Naive thymus-derived CD4-positive, alpha-beta T cell (primary cell): ENCODE data around the gene ZKSCAN8. TPM values are rescaled to one million over a fixed set of nuclear protein-coding genes. Genes with fewer than 3 reads are reported as not detected.

ENCODE experiments used
- ATAC-seq: fragments of 150-1000 bp; cut with Tn5 transposase; 2 replicates; pipeline ENCODE4 v1.10.0; 2021; ENCODE audit warnings: mild to moderate bottlenecking, moderate library complexity
- CTCF ChIA-PET: fragments of 350-600 bp; sonication (Branson Sonifier 250); formaldehyde crosslinking; loops from one replicate; lab custom pipeline; 2021; ENCODE audit warnings: antibody characterized with exemption; lab: Charles Lee
- POLR2A ChIA-PET: fragments of 350-600 bp; sonication (Branson Sonifier 250); formaldehyde crosslinking; loops from one replicate; lab custom pipeline; 2021; ENCODE audit warnings: antibody characterized with exemption, inconsistent platforms; lab: Charles Lee
- DNase-seq, 9 donors: peaks; one replicate each; pipeline versions ENCODE4 v3.0.0 to v3.0.0-alpha.2; 2020 to 2022; ENCODE audit warnings: mixed read lengths in 1 of 9
- H3K27ac ChIP-seq: one replicate; pipeline ENCODE4 v1.7.0; 2013; ENCODE audit warnings: mild to moderate bottlenecking, low read depth, low read length, moderate library complexity
- H3K27me3 ChIP-seq, 2 donors: one replicate each; pipeline ENCODE4 v1.7.0; 2013; ENCODE audit warnings: low read length in 2 of 2, mild to moderate bottlenecking in 2 of 2, moderate library complexity in 2 of 2; ENCODE audit not compliant: control insufficient read depth in 2 of 2, insufficient read depth in 2 of 2
- H3K36me3 ChIP-seq, 3 experiments: 1 replicate in 2 of 3; 2 replicates in 1 of 3; pipeline ENCODE4 v1.7.0; 2013; ENCODE audit warnings: low read length in 3 of 3, mild to moderate bottlenecking in 3 of 3, moderate library complexity in 1 of 3; ENCODE audit not compliant: insufficient read depth in 3 of 3, control insufficient read depth in 2 of 3
- H3K4me1 ChIP-seq, 2 donors: one replicate each; pipeline ENCODE4 v1.7.0; 2013; ENCODE audit warnings: low read length in 2 of 2, mild to moderate bottlenecking in 2 of 2, moderate library complexity in 1 of 2; ENCODE audit not compliant: control insufficient read depth in 2 of 2, insufficient read depth in 2 of 2
- H3K4me3 ChIP-seq: 2 replicates; pipeline ENCODE4 v1.7.0; 2013; ENCODE audit warnings: mild to moderate bottlenecking, low read length
- H3K9me3 ChIP-seq, 3 experiments: 1 replicate in 2 of 3; 2 replicates in 1 of 3; pipeline ENCODE4 v1.7.0; 2013; ENCODE audit warnings: low read length in 3 of 3; ENCODE audit not compliant: control insufficient read depth in 2 of 3
- H3K27ac Mint-ChIP-seq, 9 donors: one replicate each; pipeline ENCODE4 v1.8.0; 2020 to 2022; ENCODE audit warnings: mixed read lengths in 9 of 9, mild to moderate bottlenecking in 8 of 9, moderate library complexity in 5 of 9, inconsistent platforms in 2 of 9
- H3K27me3 Mint-ChIP-seq, 5 donors: one replicate each; pipeline ENCODE4 v1.8.0; 2021 to 2022; ENCODE audit warnings: mixed read lengths in 5 of 5, mild to moderate bottlenecking in 1 of 5
- H3K36me3 Mint-ChIP-seq, 5 donors: one replicate each; pipeline ENCODE4 v1.8.0; 2020 to 2022; ENCODE audit warnings: mixed read lengths in 5 of 5, mild to moderate bottlenecking in 3 of 5, inconsistent platforms in 1 of 5
- H3K4me1 Mint-ChIP-seq, 7 donors: one replicate each; pipeline ENCODE4 v1.8.0; 2020 to 2022; ENCODE audit warnings: mixed read lengths in 7 of 7, mild to moderate bottlenecking in 3 of 7, inconsistent platforms in 1 of 7
- H3K4me3 Mint-ChIP-seq, 10 donors: one replicate each; pipeline ENCODE4 v1.8.0; 2020 to 2022; ENCODE audit warnings: mild to moderate bottlenecking in 10 of 10, mixed read lengths in 10 of 10, moderate library complexity in 6 of 10, inconsistent platforms in 2 of 10
- H3K9me3 Mint-ChIP-seq, 11 donors: one replicate each; pipeline ENCODE4 v1.8.0; 2020 to 2022; ENCODE audit warnings: mixed read lengths in 11 of 11, mild to moderate bottlenecking in 4 of 11, inconsistent platforms in 1 of 11, moderate library complexity in 1 of 11
- intact Hi-C, 2 donors: fragments of 100-400 bp; cut with micrococcal nuclease; formaldehyde crosslinking; loops; one replicate each; pipeline ENCODE4 v1.15.1; 2023
- polyA plus RNA-seq, 2 donors: library from polyadenylated mRNA; unstranded; fragments of 300-500 nt; fragmentation: Illumina TruSeq; gene quantifications; one replicate each; pipeline ENCODE4 v1.2.3, GENCODE V29; 2021
- total RNA-seq, 6 experiments: library from RNA in 5 of 6; stranded (reverse) in 5 of 6; gene quantifications; 1 replicate in 5 of 6; 2 replicates in 1 of 6; pipeline ENCODE4 v1.2.3 and lab custom pipeline; 2021 to 2026

ZKSCAN8 gene
- total and polyA plus RNA-seq, 7 experiments from 2014 or later, result 0.52 to 46.7 (median 25.0) TPM

DNA sequence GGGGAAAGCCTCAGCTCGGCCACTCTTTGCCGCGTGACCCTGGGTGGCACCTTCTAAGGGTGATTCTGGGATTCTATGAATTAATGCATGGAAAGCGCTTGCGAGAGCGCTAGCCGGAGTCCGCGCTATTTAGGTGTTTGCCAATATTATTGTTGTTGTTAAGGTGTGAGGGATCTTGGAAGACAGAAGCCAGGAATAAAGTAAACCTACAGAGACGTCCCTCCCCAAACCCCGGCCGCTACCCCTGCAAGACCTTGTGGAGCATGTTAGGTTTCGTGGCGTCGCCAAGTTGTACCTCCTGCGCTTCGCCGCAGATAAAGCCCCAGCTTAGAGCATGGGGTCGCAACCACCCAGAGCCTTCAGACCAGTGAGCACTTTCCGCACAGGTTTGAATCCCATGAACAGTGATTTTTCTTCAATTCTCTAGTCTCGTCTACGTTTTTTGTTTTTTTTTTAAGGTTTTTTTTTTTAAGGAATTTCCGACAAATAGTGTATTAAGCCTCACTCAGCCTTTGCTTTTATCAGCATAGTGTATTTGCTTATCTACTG lies 66.5 kb downstream of the ZKSCAN8 start:
- Histone ChIP-seq H3K27me3 (peaks cover 51 to 63% of the 10 kb centered on the region in 2 donors), H3K4me3 (no peak overlapping the region), H3K9me3 (no peaks in the 10 kb centered on the region), H3K27ac (no peak overlapping the region), H3K4me1 (peaks cover 10 to 14% of the 10 kb centered on the region in 2 donors), H3K36me3 (no peaks in the 10 kb centered on the region)
- peaks cover 11 to 34% (median 30%) of the 10 kb centered on the region in 7 donors for H3K4me1 Mint-ChIP-seq
- ATAC-seq (no peak), DNase-seq (no peak)
- ChIA-PET CTCF (no interaction called here), POLR2A (no interaction called here)
- H3K9me3 Mint-ChIP-seq, result peaks cover 3 to 75% (median 35%) of the 10 kb centered on the region in 11 donors
- peaks cover 0 to 15% (median 0%) of the 10 kb centered on the region in 5 donors for H3K36me3 Mint-ChIP-seq
- peak overlapping the region in 1 of 9 donors; percentile 37 for H3K27ac Mint-ChIP-seq
- intact Hi-C loops, result no loop called here
- peaks cover 87 to 99% (median 91%) of the 10 kb centered on the region in 5 donors for H3K27me3 Mint-ChIP-seq
- peak overlapping the region in 7 of 10 donors; percentile 1 to 87 (median 53) for H3K4me3 Mint-ChIP-seq

Other genes with a start within 250 kb of the ZKSCAN8 start
- gene OR2B2, start 229.5 kb upstream of the ZKSCAN8 start, total RNA-seq, result not detected
- gene OR2B2, start 229.5 kb upstream of the ZKSCAN8 start, polyA plus RNA-seq, result not detected
- gene OR2B6, start 184.6 kb upstream of the ZKSCAN8 start, total RNA-seq, result not detected
- not detected for gene OR2B6, start 184.6 kb upstream of the ZKSCAN8 start, polyA plus RNA-seq
- gene ZNF165, start 61.3 kb upstream of the ZKSCAN8 start, total RNA-seq, result 1 to 10 TPM in 2 of 5 experiments, under 1 TPM in 3; 0.41 to 6.5 (median 0.92) TPM
- gene ZNF165, start 61.3 kb upstream of the ZKSCAN8 start, polyA plus RNA-seq, result 1 to 10 TPM; 1.1 to 1.6 TPM
- 10 to 100 TPM in 2 of 5 experiments, 1 to 10 TPM in 3; 6.4 to 13.9 (median 7.6) TPM for gene ZSCAN16, start 17.3 kb upstream of the ZKSCAN8 start, total RNA-seq
- gene ZSCAN16, start 17.3 kb upstream of the ZKSCAN8 start, polyA plus RNA-seq, result 10 to 100 TPM; 13.6 to 15.7 TPM
- 1 to 10 TPM in 2 of 5 experiments, under 1 TPM in 3; 0.59 to 5.2 (median 0.84) TPM for gene ZSCAN9, start 83.4 kb downstream of the ZKSCAN8 start, total RNA-seq
- gene ZSCAN9, start 83.4 kb downstream of the ZKSCAN8 start, polyA plus RNA-seq, result 1 to 10 TPM in 1 of 2 donors, not detected in 1; 1.6 TPM
- gene ZKSCAN4, start 110.4 kb downstream of the ZKSCAN8 start, total RNA-seq, result 10 to 100 TPM in 2 of 5 experiments, 1 to 10 TPM in 3; 2.8 to 11.8 (median 8.7) TPM
- 1 to 10 TPM; 6.6 to 8.2 TPM for gene ZKSCAN4, start 110.4 kb downstream of the ZKSCAN8 start, polyA plus RNA-seq
- under 1 TPM in 4 of 5 experiments, not detected in 1; 0.12 to 0.30 (median 0.25) TPM for gene NKAPL, start 117.4 kb downstream of the ZKSCAN8 start, total RNA-seq
- under 1 TPM; 0.12 to 0.21 TPM for gene NKAPL, start 117.4 kb downstream of the ZKSCAN8 start, polyA plus RNA-seq
- 10 to 100 TPM in 4 of 5 experiments, 1 to 10 TPM in 1; 8.0 to 27.8 (median 12.5) TPM for gene ZSCAN26, start 125.3 kb downstream of the ZKSCAN8 start, total RNA-seq
- gene ZSCAN26, start 125.3 kb downstream of the ZKSCAN8 start, polyA plus RNA-seq, result 10 to 100 TPM; 15.5 to 19.1 TPM
- 1 to 10 TPM; 1.1 to 1.7 (median 1.2) TPM for gene PGBD1, start 139.7 kb downstream of the ZKSCAN8 start, total RNA-seq
- under 1 TPM; 0.60 to 0.89 TPM for gene PGBD1, start 139.7 kb downstream of the ZKSCAN8 start, polyA plus RNA-seq
- gene ZSCAN31, start 194.3 kb downstream of the ZKSCAN8 start, total RNA-seq, result 1 to 10 TPM in 4 of 5 experiments, under 1 TPM in 1; 0.93 to 2.4 (median 1.2) TPM
- 1 to 10 TPM in 1 of 2 donors, under 1 TPM in 1; 0.56 to 1.3 TPM for gene ZSCAN31, start 194.3 kb downstream of the ZKSCAN8 start, polyA plus RNA-seq
- 10 to 100 TPM in 2 of 5 experiments, 1 to 10 TPM in 3; 3.3 to 13.2 (median 5.8) TPM for gene ZKSCAN3, start 208.1 kb downstream of the ZKSCAN8 start, total RNA-seq
- 1 to 10 TPM; 3.0 to 3.4 TPM for gene ZKSCAN3, start 208.1 kb downstream of the ZKSCAN8 start, polyA plus RNA-seq